GM21423 (cell line): ENCODE results near the gene NFATC3.

ENCODE experiments used
- ATAC-seq: cut with Tn5 transposase; IDR thresholded peaks from one replicate; pipeline ENCODE4 v1.9.1; 2021; ENCODE audit warnings: mild to moderate bottlenecking, moderate library complexity; ENCODE audit not compliant: unreplicated experiment

Gene NFATC3

GRCh38 chr16:68244903-68245853, 160.0 kb downstream of the NFATC3 start, which contains the start of gene PLA2G15:
Gene PLA2G15, plus strand, starts transcription at chr16:68245373. Its CDS starts 54 bp downstream, at chr16:68245427.
- peak; percentile 87 for ATAC-seq

GRCh38 chr16:68246121-68246520, 161.0 kb downstream of the NFATC3 start:
- ATAC-seq: no peak

- no peak for ATAC-seq
Observed at GRCh38 chr16:68246666-68247065, 161.5 kb downstream of the NFATC3 start.

- ATAC-seq: no peak
Observed at GRCh38 chr16:68247400-68247799, 162.2 kb downstream of the NFATC3 start.

- ATAC-seq: no peak
Observed at GRCh38 chr16:68247932-68248331, 162.8 kb downstream of the NFATC3 start.

- no peak for ATAC-seq
Observed at GRCh38 chr16:68249371-68249770, 164.2 kb downstream of the NFATC3 start.

- ATAC-seq: no peak
Observed at GRCh38 chr16:68250951-68251350, 165.8 kb downstream of the NFATC3 start.

GRCh38 chr16:68251832-68252231, 166.7 kb downstream of the NFATC3 start:
- ATAC-seq: no peak

GRCh38 chr16:68252383-68252782, 167.2 kb downstream of the NFATC3 start:
- no peak for ATAC-seq

GRCh38 chr16:68253721-68254120, 168.6 kb downstream of the NFATC3 start:
- ATAC-seq: no peak

- ATAC-seq: no peak
Observed at GRCh38 chr16:68255712-68256111, 170.5 kb downstream of the NFATC3 start.

- ATAC-seq: peak; percentile 44
Observed at GRCh38 chr16:68257251-68257905, 172.2 kb downstream of the NFATC3 start.

GRCh38 chr16:68257906-68258800, 173.0 kb downstream of the NFATC3 start:
- ATAC-seq: peak; percentile 12

GRCh38 chr16:68259007-68259825, 174.0 kb downstream of the NFATC3 start:
- no peak for ATAC-seq

GRCh38 chr16:68263559-68264127, 178.5 kb downstream of the NFATC3 start:
- no peak for ATAC-seq

GRCh38 chr16:68264128-68265077, 179.2 kb downstream of the NFATC3 start, which contains the start of gene SLC7A6:
Gene SLC7A6, plus strand, starts transcription at chr16:68264526. Its CDS starts 10,201 bp downstream, at chr16:68274727.
- ATAC-seq: peak; percentile 63

GRCh38 chr16:68265078-68265920, 180.1 kb downstream of the NFATC3 start:
- no peak for ATAC-seq
